Aorta (tissue), 5 donors: ENCODE measurements around the gene COX4I2. TPM values are rescaled to one million over a fixed set of nuclear protein-coding genes. Genes with fewer than 3 reads are reported as not detected.
"Not testable (repeated sequence)": the region's sequence is repeated elsewhere in the genome, so short reads cannot be mapped to it uniquely, and the experiment has no call there.

Experiments used
- ATAC-seq: fragments of 200-7000 bp; cut with Tn5 transposase; one replicate; pipeline ENCODE4 v1.9.1; 2022; ENCODE audit warnings: moderate library complexity; ENCODE audit not compliant: low FRiP score
- DNase-seq, 2 donors: peaks; one replicate each; pipeline ENCODE4 v3.0.0-alpha.2; 2020
- H3K27ac ChIP-seq, 2 donors: one replicate each; pipeline ENCODE4 v1.5.1; 2013; ENCODE audit warnings: low read length in 2 of 2, mild to moderate bottlenecking in 2 of 2, moderate library complexity in 2 of 2, control low read depth in 1 of 2, inconsistent platforms in 1 of 2, low read depth in 1 of 2
- H3K27me3 ChIP-seq, 2 donors: one replicate each; pipeline ENCODE4 v1.6.1; 2013; ENCODE audit warnings: control low read depth in 1 of 2, low read length in 1 of 2, mild to moderate bottlenecking in 1 of 2, moderate library complexity in 1 of 2; ENCODE audit not compliant: insufficient read depth in 2 of 2, control insufficient read depth in 1 of 2
- H3K36me3 ChIP-seq, 2 donors: one replicate each; pipeline ENCODE4 v1.6.1; 2013; ENCODE audit warnings: control low read depth in 1 of 2, low read length in 1 of 2, mild to moderate bottlenecking in 1 of 2; ENCODE audit not compliant: insufficient read depth in 2 of 2, control insufficient read depth in 1 of 2
- H3K4me1 ChIP-seq, 2 donors: one replicate each; pipeline ENCODE4 v1.6.1; 2013; ENCODE audit warnings: low read length in 2 of 2, control low read depth in 1 of 2, mild to moderate bottlenecking in 1 of 2, moderate library complexity in 1 of 2; ENCODE audit not compliant: insufficient read depth in 2 of 2, control insufficient read depth in 1 of 2
- H3K4me3 ChIP-seq, 2 donors: one replicate each; pipeline ENCODE4 v1.5.1; 2013; ENCODE audit warnings: low read length in 2 of 2, control low read depth in 1 of 2, mild to moderate bottlenecking in 1 of 2
- H3K9me3 ChIP-seq: one replicate; pipeline ENCODE4 v1.6.1; 2013; ENCODE audit warnings: mild to moderate bottlenecking, low read length; ENCODE audit not compliant: control insufficient read depth
- WGBS, 2 donors: extraction: QIAGEN DNeasy Blood & Tissue Kit; methylation state at CpG; one replicate each; pipeline ENCODE4 v1.1.7; 2013; 5-methylcytosine and 5-hydroxymethylcytosine counted together
- intact Hi-C, 2 donors: fragments of 100-400 bp; cut with DNase I; formaldehyde crosslinking; loops; one replicate each; pipeline versions ENCODE4 v1.14.2 to v1.15.0; 2022
- polyA plus RNA-seq, 2 donors: library from polyadenylated mRNA; stranded (reverse); fragments of 200-250 nt; gene quantifications; one replicate each; pipeline ENCODE4 v1.2.3, GENCODE V29; 2013
- total RNA-seq, 2 donors: library from RNA; stranded (reverse); fragmentation: NEBNext Ultra II Directional; extraction: Animal tissue kit (Norgen Biotek cat#: 25700); gene quantifications; one replicate each; pipeline ENCODE4 v1.2.1, GENCODE V29; 2021
- donor health status: healthy with polysubstance abuse.
- donor health status: Bipolar disorder and iron deficiency.
- donor health status: DM: no; HTN: no; CAD: no.
- donor health status: DM: no; HTN: no; CAD: no.
- donor health status: DM: yes; HTN: yes; CAD: no.

The COX4I2 gene
- total and polyA plus RNA-seq, 4 donors: 2.0 to 9.5 (median 5.2) TPM; not detected in 1

DNA sequence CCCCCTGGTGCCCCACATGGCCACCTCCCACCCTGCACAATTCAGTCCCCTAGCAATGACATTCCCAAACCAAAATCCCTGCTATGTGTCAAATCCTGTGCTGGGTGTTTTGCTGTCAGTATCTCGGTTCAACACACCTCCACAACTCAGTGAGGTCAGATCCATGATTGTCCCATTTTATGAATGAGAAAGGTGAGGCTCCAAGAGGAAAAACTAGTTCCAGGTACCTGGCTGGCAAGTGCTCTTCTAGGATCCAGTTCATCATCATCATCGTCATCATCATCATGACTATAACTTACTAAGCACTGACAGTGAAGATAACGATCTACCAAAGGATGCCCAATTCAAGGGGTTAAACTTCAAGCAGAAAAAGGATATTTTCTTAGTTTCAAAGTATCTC, 17.5 kb upstream of the COX4I2 start:
- no peak overlapping the region for H3K4me3 ChIP-seq
- no peaks in the 10 kb centered on the region for H3K4me1 ChIP-seq
- H3K27ac ChIP-seq: no peak overlapping the region
- WGBS, 2 donors: 86 to 88% methylated on average over 3 of the region's 3 CpGs
- DNase-seq (no peak), ATAC-seq (no peak)
- intact Hi-C loops: loop anchor here in 1 of 2 donors (5.0 kb wide), 1 partner anchor 102 kb away; the partner anchor contains the start of gene BCL2L1
- H3K36me3 ChIP-seq: no peaks in the 10 kb centered on the region
- H3K9me3 ChIP-seq: no peaks in the 10 kb centered on the region
- H3K27me3 ChIP-seq: no peaks in the 10 kb centered on the region

- not testable (repeated sequence) for H3K27me3 ChIP-seq, ATAC-seq, H3K4me3 ChIP-seq, H3K27ac ChIP-seq, H3K9me3 ChIP-seq, H3K4me1 ChIP-seq, H3K36me3 ChIP-seq, DNase-seq
- intact Hi-C loops: loop anchor here in 1 of 2 donors (5.0 kb wide), 1 partner anchor 99 kb away; the partner anchor contains the start of gene BCL2L1
- 96% methylated on average over 6 of the region's 6 CpGs for WGBS, 2 donors
Observed at GRCh38 chr20:31623123-31623505, 14.6 kb upstream of the COX4I2 start.

- H3K36me3 ChIP-seq, H3K4me3 ChIP-seq, ATAC-seq, intact Hi-C loops, H3K4me1 ChIP-seq, DNase-seq, H3K27ac ChIP-seq, H3K27me3 ChIP-seq, H3K9me3 ChIP-seq: not testable (repeated sequence)
- 90 to 92% methylated on average over 8 of the region's 8 CpGs for WGBS, 2 donors
Observed at GRCh38 chr20:31626534-31626933, 11.2 kb upstream of the COX4I2 start.

DNA sequence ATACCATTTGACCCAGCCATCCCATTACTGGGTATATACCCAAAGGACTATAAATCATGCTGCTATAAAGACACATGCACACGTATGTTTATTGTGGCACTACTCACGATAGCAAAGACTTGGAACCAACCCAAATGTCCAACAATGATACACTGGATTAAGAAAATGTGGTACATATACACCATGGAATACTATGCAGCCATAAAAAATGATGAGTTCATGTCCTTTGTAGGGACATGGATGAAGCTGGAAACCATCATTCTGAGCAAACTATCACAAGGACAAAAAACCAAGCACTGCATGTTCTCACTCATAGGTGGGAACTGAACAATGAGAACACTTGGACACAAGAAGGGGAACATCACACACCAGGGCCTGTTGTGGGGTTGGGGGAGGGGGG, 9.7 kb upstream of the COX4I2 start:
- H3K27ac ChIP-seq, H3K9me3 ChIP-seq, H3K36me3 ChIP-seq, intact Hi-C loops, H3K27me3 ChIP-seq, ATAC-seq, H3K4me1 ChIP-seq, DNase-seq, H3K4me3 ChIP-seq: not testable (repeated sequence)
- WGBS, 2 donors: 43 to 54% methylated on average over 2 of the region's 2 CpGs

- intact Hi-C loops: no loop called here
- H3K36me3 ChIP-seq: no peaks in the 10 kb centered on the region
- 46% methylated on average over 2 of the region's 2 CpGs for WGBS, 2 donors
Observed at GRCh38 chr20:31630187-31630790, 7.4 kb upstream of the COX4I2 start.

GRCh38 chr20:31632548-31633338, 5.0 kb upstream of the COX4I2 start:
- Histone ChIP-seq H3K9me3 (no peaks in the 10 kb centered on the region), H3K4me3 (no peak overlapping the region), H3K27me3 (no peaks in the 10 kb centered on the region), H3K36me3 (no peaks in the 10 kb centered on the region), H3K27ac (no peak overlapping the region), H3K4me1 (no peaks in the 10 kb centered on the region)
- DNase-seq: no peak
- intact Hi-C loops: no loop called here
- peak; percentile 17 for ATAC-seq
- 96 to 97% methylated on average over 40 of the region's 40 CpGs for WGBS, 2 donors

More at GRCh38 chr20:31630187-31630790, 7.4 kb upstream of the COX4I2 start:
- no peaks in the 10 kb centered on the region for H3K9me3 ChIP-seq
- H3K4me3 ChIP-seq: no peak overlapping the region
- ATAC-seq: no peak
- H3K4me1 ChIP-seq: no peaks in the 10 kb centered on the region
- no peaks in the 10 kb centered on the region for H3K27me3 ChIP-seq
- no peak overlapping the region for H3K27ac ChIP-seq
- DNase-seq: no peak

GRCh38 chr20:31633339-31633914, 4.3 kb upstream of the COX4I2 start:
- 93 to 95% methylated on average over 14 of the region's 14 CpGs for WGBS, 2 donors
- no peak for ATAC-seq
- intact Hi-C loops: no loop called here

GRCh38 chr20:31638317-31638716, 605 bp downstream of the COX4I2 start:
- WGBS, 2 donors: 86 to 88% methylated on average over 4 of the region's 4 CpGs
- Histone ChIP-seq H3K27ac (no peak overlapping the region), H3K4me3 (no peak overlapping the region)

More at GRCh38 chr20:31633339-31633914, 4.3 kb upstream of the COX4I2 start:
- Histone ChIP-seq H3K27ac (no peak overlapping the region), H3K9me3 (no peaks in the 10 kb centered on the region), H3K27me3 (no peaks in the 10 kb centered on the region), H3K36me3 (no peaks in the 10 kb centered on the region), H3K4me1 (no peaks in the 10 kb centered on the region), H3K4me3 (no peak overlapping the region)
- no peak for DNase-seq

More at GRCh38 chr20:31638317-31638716, 605 bp downstream of the COX4I2 start:
- DNase-seq (no peak), ATAC-seq (no peak)
- Histone ChIP-seq H3K36me3 (no peaks in the 10 kb centered on the region), H3K4me1 (no peaks in the 10 kb centered on the region), H3K27me3 (no peaks in the 10 kb centered on the region), H3K9me3 (no peaks in the 10 kb centered on the region)
- intact Hi-C loops: no loop called here
